COLO829 (cell line): ENCODE results near the gene COL8A2.

Experiments used
- DNase-seq: peaks from one replicate; pipeline ENCODE4 v3.0.0; 2012; ENCODE audit warnings: low spot score

Gene COL8A2

DNA sequence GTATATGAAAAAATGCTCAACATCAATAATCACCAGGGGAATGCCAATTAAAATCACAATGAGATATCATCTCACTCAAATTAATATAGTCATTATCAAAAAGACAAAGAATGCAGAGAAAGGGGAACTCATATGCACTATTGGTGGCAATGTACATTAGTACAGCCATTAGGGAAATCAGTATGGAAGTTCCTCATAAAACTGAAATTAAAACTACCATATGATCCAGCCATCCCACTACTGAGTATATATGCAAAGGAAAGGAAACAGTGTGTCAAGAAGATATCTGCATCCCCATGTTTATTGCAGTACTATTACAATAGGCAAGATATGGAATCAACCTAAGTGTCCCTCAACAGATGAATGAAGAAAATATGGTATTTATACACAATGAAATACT, 73.2 kb downstream of the COL8A2 start:
- no peak for DNase-seq
